GM12872 (cell line): Measurements from ENCODE around the gene ITSN1.

ENCODE experiments used
- CTCF ChIP-seq: IDR thresholded peaks from 3 replicates; pipeline ENCODE4 v1.5.1; 2011; ENCODE audit warnings: low read depth, mild to moderate bottlenecking, low read length, moderate library complexity; ENCODE audit not compliant: insufficient read depth

The ITSN1 gene

GRCh38 chr21:33895356-33895755 lies 253.1 kb downstream of the ITSN1 start:
- no peak for TF ChIP-seq CTCF

- no peak for TF ChIP-seq CTCF
Measured at GRCh38 chr21:33896691-33897090, 254.4 kb downstream of the ITSN1 start.

- no peak for TF ChIP-seq CTCF
Measured at GRCh38 chr21:33897098-33897497, 254.8 kb downstream of the ITSN1 start.

GRCh38 chr21:33897739-33898138 lies 255.4 kb downstream of the ITSN1 start:
- TF ChIP-seq CTCF, result no peak

- no peak for TF ChIP-seq CTCF
Measured at GRCh38 chr21:33898586-33898985, 256.3 kb downstream of the ITSN1 start.

GRCh38 chr21:33899199-33899598 lies 256.9 kb downstream of the ITSN1 start:
- no peak for TF ChIP-seq CTCF

- TF ChIP-seq CTCF, result peak; percentile 49; the same call in 2 of the 3 replicates
Measured at GRCh38 chr21:33901412-33902288, 259.3 kb downstream of the ITSN1 start.
